Measurements from ENCODE around the gene NUP85.
"Not testable (repeated sequence)": the region's sequence is repeated elsewhere in the genome, so short reads cannot be mapped to it uniquely, and the experiment has no call there.

Gene NUP85

GRCh38 chr17:75158480-75158879, 47.0 kb upstream of the NUP85 start:
- peak; percentile 80 for TF ChIP-seq ZFP3 (CRISPR knock-in tag; IDR thresholded peaks at IDR 0.05)
- TF ChIP-seq CSDC2 (CRISPR knock-in tag; IDR thresholded peaks at IDR 0.05) = peak; percentile 65; the same call in 1 of the 2 replicates
- TF ChIP-seq ESRRG (CRISPR knock-in tag; IDR thresholded peaks at IDR 0.05) = 0 out of 2 replicates have a peak, but pooled peaks have one; percentile 43
- peak; percentile 39; the same call in 1 of the 2 replicates for TF ChIP-seq ISL1 (CRISPR knock-in tag; IDR thresholded peaks at IDR 0.05)
- TF ChIP-seq SNAI2 (CRISPR knock-in tag; IDR thresholded peaks at IDR 0.05) = 0 out of 2 replicates have a peak, but pooled peaks have one; percentile 25
- 0 out of 2 replicates have a peak, but pooled peaks have one; percentile 52 for TF ChIP-seq OSR1 (CRISPR knock-in tag; IDR thresholded peaks at IDR 0.05)
- ATAC-seq = not testable (repeated sequence)

GRCh38 chr17:75159196-75160031, 46.1 kb upstream of the NUP85 start:
- no peak for TF ChIP-seq ZNF565 (CRISPR knock-in tag; conservative IDR thresholded peaks at IDR 0.05; ENCODE audit: low read depth)
- 0 out of 2 replicates have a peak, but pooled peaks have one; percentile 58 for TF ChIP-seq ZFP3 (CRISPR knock-in tag; IDR thresholded peaks at IDR 0.05)

GRCh38 chr17:75160211-75160610, 45.3 kb upstream of the NUP85 start:
- TF ChIP-seq ZC3H10 (CRISPR knock-in tag; IDR thresholded peaks at IDR 0.05) = no peak
- no peak for TF ChIP-seq TSHZ2 (CRISPR knock-in tag; IDR thresholded peaks at IDR 0.05)
- TF ChIP-seq TOX (CRISPR knock-in tag; IDR thresholded peaks at IDR 0.05; ENCODE audit: borderline replicate concordance) = no peak
- TF ChIP-seq ZFP30 (CRISPR knock-in tag; IDR thresholded peaks at IDR 0.05) = no peak
- TF ChIP-seq ZNF8 (CRISPR knock-in tag; IDR thresholded peaks at IDR 0.05) = no peak
- TF ChIP-seq GLIS3 (CRISPR knock-in tag; IDR thresholded peaks at IDR 0.05) = no peak
- TF ChIP-seq PATZ1 (CRISPR knock-in tag; IDR thresholded peaks at IDR 0.05; ENCODE audit: borderline replicate concordance) = no peak
- TF ChIP-seq ISL1 (CRISPR knock-in tag; IDR thresholded peaks at IDR 0.05) = no peak
- TF ChIP-seq, protein P1, sequence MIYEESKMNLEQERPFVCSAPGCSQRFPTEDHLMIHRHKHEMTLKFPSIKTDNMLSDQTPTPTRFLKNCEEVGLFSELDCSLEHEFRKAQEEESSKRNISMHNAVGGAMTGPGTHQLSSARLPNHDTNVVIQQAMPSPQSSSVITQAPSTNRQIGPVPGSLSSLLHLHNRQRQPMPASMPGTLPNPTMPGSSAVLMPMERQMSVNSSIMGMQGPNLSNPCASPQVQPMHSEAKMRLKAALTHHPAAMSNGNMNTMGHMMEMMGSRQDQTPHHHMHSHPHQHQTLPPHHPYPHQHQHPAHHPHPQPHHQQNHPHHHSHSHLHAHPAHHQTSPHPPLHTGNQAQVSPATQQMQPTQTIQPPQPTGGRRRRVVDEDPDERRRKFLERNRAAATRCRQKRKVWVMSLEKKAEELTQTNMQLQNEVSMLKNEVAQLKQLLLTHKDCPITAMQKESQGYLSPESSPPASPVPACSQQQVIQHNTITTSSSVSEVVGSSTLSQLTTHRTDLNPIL (CRISPR knock-in tag; IDR thresholded peaks at IDR 0.05; ENCODE audit: low read depth) = no peak
- no peak for TF ChIP-seq ESRRG (CRISPR knock-in tag; IDR thresholded peaks at IDR 0.05)
- no peak for TF ChIP-seq ZNF565 (CRISPR knock-in tag; conservative IDR thresholded peaks at IDR 0.05; ENCODE audit: low read depth)
- TF ChIP-seq ARNTL (CRISPR knock-in tag; IDR thresholded peaks at IDR 0.05; ENCODE audit: borderline replicate concordance, low read depth) = no peak
- TF ChIP-seq SNAI2 (CRISPR knock-in tag; IDR thresholded peaks at IDR 0.05) = no peak
- TF ChIP-seq ZNF70 (CRISPR knock-in tag; IDR thresholded peaks at IDR 0.05) = no peak
- TF ChIP-seq CSRNP3 (CRISPR knock-in tag; IDR thresholded peaks at IDR 0.05) = no peak
- TF ChIP-seq OSR1 (CRISPR knock-in tag; IDR thresholded peaks at IDR 0.05) = no peak
- no peak for TF ChIP-seq ZFP3 (CRISPR knock-in tag; IDR thresholded peaks at IDR 0.05)
- no peak for TF ChIP-seq RARB (CRISPR knock-in tag; IDR thresholded peaks at IDR 0.05)
- no peak for TF ChIP-seq POU6F1 (CRISPR knock-in tag; IDR thresholded peaks at IDR 0.05; ENCODE audit: borderline replicate concordance, low read depth)
- TF ChIP-seq PPARA (CRISPR knock-in tag; IDR thresholded peaks at IDR 0.05; ENCODE audit: borderline replicate concordance) = no peak
- ATAC-seq = no peak

More at GRCh38 chr17:75159196-75160031, 46.1 kb upstream of the NUP85 start:
- ATAC-seq = peak; percentile 13; the same call in 2 of the 3 replicates
